PC-9 (cell line): Measurements from ENCODE around the gene TSPAN18. TPM values are rescaled to one million over a fixed set of nuclear protein-coding genes. Genes with fewer than 3 reads are reported as not detected.

Experiments
- BruUV-seq: library from RNA; stranded (reverse); fragments of 400-500 nt; replicated peaks from 2 replicates; lab custom pipeline; 2021; lab: Mats Ljungman, UMichigan
- CTCF ChIA-PET: fragments of 300-600 bp; sonication (Branson Sonifier 250); formaldehyde crosslinking; loops from one replicate; lab custom pipeline; 2022; ENCODE audit warnings: antibody characterized with exemption; lab: Charles Lee
- POLR2A ChIA-PET: fragments of 300-600 bp; sonication (Branson Sonifier 250); formaldehyde crosslinking; loops from one replicate; lab custom pipeline; 2022; ENCODE audit warnings: antibody characterized with exemption; ENCODE audit not compliant: unreplicated experiment; lab: Charles Lee
- DNase-seq, 2 experiments: peaks; one replicate each; pipeline versions ENCODE4 v3.0.0 to v3.0.0-alpha.2; 2015 to 2022; ENCODE audit warnings: mixed read lengths in 1 of 2
- H2AFZ ChIP-seq: fragments of 200-600 bp; sonication (generic); 2 replicates; pipeline ENCODE4 v1.8.1; 2017; ENCODE audit warnings: antibody characterized with exemption
- H3F3A ChIP-seq: fragments of 200-600 bp; sonication (generic); 2 replicates; pipeline ENCODE4 v1.8.1; 2017; ENCODE audit warnings: antibody characterized with exemption, mild to moderate bottlenecking, low read depth; ENCODE audit not compliant: insufficient read depth
- H3K27ac ChIP-seq: fragments of 200-600 bp; sonication (generic); 2 replicates; pipeline ENCODE4 v1.6.1; 2016; ENCODE audit warnings: mixed run types
- H3K27me3 ChIP-seq: fragments of 200-600 bp; sonication (generic); 2 replicates; pipeline ENCODE4 v1.6.1; 2016; ENCODE audit warnings: low read depth, mixed run types; ENCODE audit not compliant: insufficient read depth
- H3K36me3 ChIP-seq: fragments of 200-600 bp; sonication (generic); 2 replicates; pipeline ENCODE4 v1.6.1; 2016; ENCODE audit warnings: low read depth, mixed run types
- H3K4me1 ChIP-seq: fragments of 200-600 bp; sonication (generic); replicated peaks from 2 replicates; pipeline ENCODE4 v1.6.1; 2016; ENCODE audit warnings: mixed run types; ENCODE audit not compliant: insufficient read depth
- H3K4me2 ChIP-seq: fragments of 200-600 bp; sonication (generic); 2 replicates; pipeline ENCODE4 v1.6.1; 2017; ENCODE audit warnings: mixed run types
- H3K4me3 ChIP-seq: fragments of 200-600 bp; sonication (generic); 2 replicates; pipeline ENCODE4 v1.6.1; 2016; ENCODE audit warnings: mixed run types
- H3K79me2 ChIP-seq: fragments of 200-600 bp; sonication (generic); 2 replicates; pipeline ENCODE4 v1.6.1; 2017; ENCODE audit warnings: low read depth, mixed run types
- H3K9me2 ChIP-seq: fragments of 200-600 bp; sonication (generic); 2 replicates; pipeline ENCODE4 v1.8.1; 2017; ENCODE audit warnings: mild to moderate bottlenecking; ENCODE audit not compliant: insufficient read depth
- H3K9me3 ChIP-seq: fragments of 200-600 bp; sonication (generic); 2 replicates; pipeline ENCODE4 v1.8.1; 2016; ENCODE audit warnings: low read depth; ENCODE audit not compliant: insufficient read depth
- H4K20me1 ChIP-seq: fragments of 200-600 bp; sonication (generic); 2 replicates; pipeline ENCODE4 v1.8.1; 2017; ENCODE audit not compliant: insufficient read depth
- CTCF ChIP-seq: fragments of 200-600 bp; sonication (generic); conservative IDR thresholded peaks from 2 replicates; pipeline ENCODE4 v1.6.1; 2017; ENCODE audit warnings: mixed run types, antibody characterized with exemption, mild to moderate bottlenecking, moderate library complexity
- EZH2 ChIP-seq: fragments of 200-600 bp; sonication (generic); IDR thresholded peaks from 2 replicates; pipeline ENCODE4 v1.8.0; 2017; ENCODE audit warnings: antibody characterized with exemption, low read depth
- intact Hi-C: fragments of 100-400 bp; cut with micrococcal nuclease; formaldehyde crosslinking; loops from one replicate; pipeline ENCODE4 v1.10.0; 2022; ENCODE audit not compliant: unreplicated experiment
- total RNA-seq: library from RNA; stranded (reverse); gene quantifications from 2 replicates; pipeline ENCODE4 v1.2.3, GENCODE V29; 2021

TSPAN18 gene
- total RNA-seq, 1 experiment from 2014 or later: not detected

GRCh38 chr11:44760917-44761550, 34.3 kb downstream of the TSPAN18 start:
- no peaks in the 10 kb centered on the region for H3K36me3 ChIP-seq
- ChIA-PET POLR2A (no interaction called here), CTCF (no interaction called here)
- H3K4me3 ChIP-seq: no peak overlapping the region
- no peaks in the 10 kb centered on the region; the same call in 1 of the 2 replicates for H4K20me1 ChIP-seq
- H2AFZ ChIP-seq: no peak overlapping the region
- H3K79me2 ChIP-seq: no peaks in the 10 kb centered on the region
- no TSS peak for BruUV-seq
- peak in 1 of 2 experiments; percentile 50 for DNase-seq
- intact Hi-C loops: no loop called here
- H3F3A ChIP-seq: no peaks in the 10 kb centered on the region
- no peaks in the 10 kb centered on the region for H3K9me2 ChIP-seq
- H3K4me2 ChIP-seq: no peak overlapping the region
- H3K27me3 ChIP-seq: peaks cover 17% of the 10 kb centered on the region
- no peaks in the 10 kb centered on the region for H3K4me1 ChIP-seq
- no peak overlapping the region for H3K27ac ChIP-seq
- no peaks in the 10 kb centered on the region for H3K9me3 ChIP-seq
- no peak for TF ChIP-seq EZH2
- no peak for TF ChIP-seq CTCF

- Histone ChIP-seq H3K4me3 (no peak overlapping the region), H3K9me2 (no peaks in the 10 kb centered on the region), H3K79me2 (no peaks in the 10 kb centered on the region), H3F3A (no peaks in the 10 kb centered on the region), H3K27ac (no peak overlapping the region), H3K27me3 (peaks cover 17% of the 10 kb centered on the region), H4K20me1 (no peaks in the 10 kb centered on the region; the same call in 1 of the 2 replicates), H3K9me3 (no peaks in the 10 kb centered on the region), H2AFZ (no peak overlapping the region), H3K4me2 (no peak overlapping the region), H3K36me3 (no peaks in the 10 kb centered on the region), H3K4me1 (no peaks in the 10 kb centered on the region)
- no peak for DNase-seq
- ChIA-PET CTCF (no interaction called here), POLR2A (no interaction called here)
- intact Hi-C loops: no loop called here
- BruUV-seq: no TSS peak
- TF ChIP-seq EZH2: no peak
- no peak for TF ChIP-seq CTCF
Observed at GRCh38 chr11:44761551-44761961, 34.8 kb downstream of the TSPAN18 start.

GRCh38 chr11:44763121-44763820, 36.5 kb downstream of the TSPAN18 start:
- Histone ChIP-seq H3K9me3 (no peaks in the 10 kb centered on the region), H3K36me3 (no peaks in the 10 kb centered on the region), H3F3A (no peaks in the 10 kb centered on the region), H3K4me3 (no peak overlapping the region), H3K4me2 (no peak overlapping the region), H3K9me2 (no peaks in the 10 kb centered on the region; the same call in 1 of the 2 replicates), H3K4me1 (no peaks in the 10 kb centered on the region), H4K20me1 (no peaks in the 10 kb centered on the region; the same call in 1 of the 2 replicates), H3K27ac (no peak overlapping the region), H3K79me2 (no peaks in the 10 kb centered on the region), H3K27me3 (peaks cover 14% of the 10 kb centered on the region; the same call in 1 of the 2 replicates), H2AFZ (no peak overlapping the region)
- ChIA-PET CTCF (no interaction called here), POLR2A (no interaction called here)
- intact Hi-C loops: no loop called here
- TF ChIP-seq CTCF (no peak), EZH2 (no peak)
- no peak for DNase-seq
- BruUV-seq: no TSS peak
